Natural killer cell (primary cell): ENCODE data around the gene NAV2. TPM values are rescaled to one million over a fixed set of nuclear protein-coding genes. Genes with fewer than 3 reads are reported as not detected.

ENCODE experiments used
- ATAC-seq, 3 donors: fragments of 150-1000 bp in 2 of 3; fragments of 200-7000 bp in 1 of 3; cut with Tn5 transposase; 1 replicate in 1 of 3; 2 replicates in 2 of 3; pipeline ENCODE4 v1.10.0; 2021; ENCODE audit warnings: mild to moderate bottlenecking in 2 of 3, moderate library complexity in 2 of 3
- DNase-seq, 2 donors: peaks; one replicate each; pipeline versions ENCODE4 v3.0.0 to v3.0.0-alpha.2; 2013 to 2021; ENCODE audit warnings: mixed read lengths in 1 of 2
- H3K27ac ChIP-seq: one replicate; pipeline ENCODE4 v1.5.1; 2013; ENCODE audit warnings: mild to moderate bottlenecking, low read length
- H3K27me3 ChIP-seq: one replicate; pipeline ENCODE4 v1.6.1; 2013; ENCODE audit warnings: low read length; ENCODE audit not compliant: control insufficient read depth, insufficient read depth
- H3K36me3 ChIP-seq: one replicate; pipeline ENCODE4 v1.6.1; 2013; ENCODE audit warnings: low read length; ENCODE audit not compliant: control insufficient read depth, insufficient read depth
- H3K4me1 ChIP-seq: one replicate; pipeline ENCODE4 v1.6.1; 2013; ENCODE audit warnings: low read length; ENCODE audit not compliant: control insufficient read depth, insufficient read depth
- H3K4me3 ChIP-seq: one replicate; pipeline ENCODE4 v1.5.1; 2013; ENCODE audit warnings: low read length
- H3K9me3 ChIP-seq: one replicate; pipeline ENCODE4 v1.6.1; 2013; ENCODE audit warnings: low read length; ENCODE audit not compliant: control insufficient read depth, insufficient read depth
- H3K27ac Mint-ChIP-seq, 2 donors: one replicate each; pipeline ENCODE4 v1.8.0; 2022; ENCODE audit warnings: mild to moderate bottlenecking in 2 of 2, mixed read lengths in 2 of 2, moderate library complexity in 1 of 2
- H3K27me3 Mint-ChIP-seq, 2 donors: one replicate each; pipeline ENCODE4 v1.8.0; 2022; ENCODE audit warnings: low read depth in 2 of 2, mixed read lengths in 2 of 2
- H3K36me3 Mint-ChIP-seq: one replicate; pipeline ENCODE4 v1.8.0; 2022; ENCODE audit warnings: mixed read lengths
- H3K4me1 Mint-ChIP-seq, 2 donors: one replicate each; pipeline ENCODE4 v1.8.0; 2022; ENCODE audit warnings: mixed read lengths in 2 of 2
- H3K4me3 Mint-ChIP-seq: one replicate; pipeline ENCODE4 v1.8.0; 2022; ENCODE audit warnings: mild to moderate bottlenecking, moderate library complexity, mixed read lengths
- H3K9me3 Mint-ChIP-seq, 2 donors: one replicate each; pipeline ENCODE4 v1.8.0; 2022; ENCODE audit warnings: mixed read lengths in 2 of 2
- WGBS: methylation state at CpG from one replicate; pipeline ENCODE4 v1.1.7; 2013; ENCODE audit warnings: missing lambda C conversion rate; ENCODE audit not compliant: insufficient coverage; 5-methylcytosine and 5-hydroxymethylcytosine counted together
- intact Hi-C: fragments of 100-400 bp; cut with micrococcal nuclease; formaldehyde crosslinking; loops from one replicate; pipeline ENCODE4 v1.14.2; 2022
- total RNA-seq, 4 donors: library from RNA; stranded (reverse); fragments of 120-200 nt in 1 of 4; gene quantifications; one replicate each; pipeline versions ENCODE4 v1.2.3 to v1.2.4, GENCODE V29; 2013 to 2022
- TF ChIP-seq, protein P1 (sequence below): fragments of 200-600 bp; IDR thresholded peaks from one replicate; pipeline ENCODE4 v1.8.0; 2022; ENCODE audit warnings: antibody characterized with exemption

Gene NAV2
- total RNA-seq, 3 donors from 2014 or later (not counting 1 experiment from before 2014, with no cell fraction given), result 0.14 to 1.6 (median 0.43) TPM

GRCh38 chr11:20033806-20034205, 321.2 kb downstream of the NAV2 start:
- Histone ChIP-seq H3K9me3 (no peaks in the 10 kb centered on the region), H3K27me3 (no peaks in the 10 kb centered on the region), H3K4me1 (no peaks in the 10 kb centered on the region), H3K27ac (no peak overlapping the region), H3K4me3 (no peak overlapping the region), H3K36me3 (no peaks in the 10 kb centered on the region)
- DNase-seq (no peak), ATAC-seq (no peak)
- TF ChIP-seq, protein P1, sequence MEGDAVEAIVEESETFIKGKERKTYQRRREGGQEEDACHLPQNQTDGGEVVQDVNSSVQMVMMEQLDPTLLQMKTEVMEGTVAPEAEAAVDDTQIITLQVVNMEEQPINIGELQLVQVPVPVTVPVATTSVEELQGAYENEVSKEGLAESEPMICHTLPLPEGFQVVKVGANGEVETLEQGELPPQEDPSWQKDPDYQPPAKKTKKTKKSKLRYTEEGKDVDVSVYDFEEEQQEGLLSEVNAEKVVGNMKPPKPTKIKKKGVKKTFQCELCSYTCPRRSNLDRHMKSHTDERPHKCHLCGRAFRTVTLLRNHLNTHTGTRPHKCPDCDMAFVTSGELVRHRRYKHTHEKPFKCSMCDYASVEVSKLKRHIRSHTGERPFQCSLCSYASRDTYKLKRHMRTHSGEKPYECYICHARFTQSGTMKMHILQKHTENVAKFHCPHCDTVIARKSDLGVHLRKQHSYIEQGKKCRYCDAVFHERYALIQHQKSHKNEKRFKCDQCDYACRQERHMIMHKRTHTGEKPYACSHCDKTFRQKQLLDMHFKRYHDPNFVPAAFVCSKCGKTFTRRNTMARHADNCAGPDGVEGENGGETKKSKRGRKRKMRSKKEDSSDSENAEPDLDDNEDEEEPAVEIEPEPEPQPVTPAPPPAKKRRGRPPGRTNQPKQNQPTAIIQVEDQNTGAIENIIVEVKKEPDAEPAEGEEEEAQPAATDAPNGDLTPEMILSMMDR, result no peak
- Mint-ChIP-seq H3K4me1 (no peaks in the 10 kb centered on the region), H3K9me3 (no peaks in the 10 kb centered on the region), H3K27me3 (peaks cover 15 to 36% of the 10 kb centered on the region in 2 donors), H3K27ac (no peak overlapping the region), H3K4me3 (no peak overlapping the region), H3K36me3 (no peaks in the 10 kb centered on the region)
- WGBS, result 81% methylated on average over 4 of the region's 5 CpGs
- intact Hi-C loops, result no loop called here

- no peak for ATAC-seq
- H3K36me3 ChIP-seq, result no peaks in the 10 kb centered on the region
- intact Hi-C loops, result no loop called here
Measured at GRCh38 chr11:20034941-20035340, 322.3 kb downstream of the NAV2 start.

DNA sequence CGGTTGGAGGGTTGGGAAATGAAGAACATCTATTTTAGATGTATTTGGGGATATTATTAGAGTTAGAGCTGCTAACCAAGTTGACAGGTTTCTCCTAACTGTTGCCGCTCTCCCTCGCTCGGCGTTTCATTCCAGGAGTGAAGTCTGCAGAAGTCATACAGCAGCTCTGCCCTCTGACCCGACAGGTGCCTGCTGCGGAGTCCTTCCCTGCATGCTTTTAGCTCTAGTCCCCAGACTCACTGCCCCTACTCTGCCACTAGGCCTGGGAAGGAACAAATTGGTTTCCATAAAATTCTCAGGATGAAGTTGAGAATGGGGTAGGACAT, 322.7 kb downstream of the NAV2 start:
- no peak for DNase-seq
- no peak overlapping the region for H3K4me3 Mint-ChIP-seq
- H3K27ac Mint-ChIP-seq, result no peak overlapping the region
- WGBS, result 96% methylated on average over 7 of the region's 7 CpGs
- intact Hi-C loops, result no loop called here
- Histone ChIP-seq H3K27ac (no peak overlapping the region), H3K4me1 (no peaks in the 10 kb centered on the region), H3K9me3 (no peaks in the 10 kb centered on the region), H3K36me3 (no peaks in the 10 kb centered on the region), H3K27me3 (no peaks in the 10 kb centered on the region), H3K4me3 (no peak overlapping the region)
- no peak for ATAC-seq
- peaks cover 15 to 44% of the 10 kb centered on the region in 2 donors for H3K27me3 Mint-ChIP-seq
- no peaks in the 10 kb centered on the region for H3K36me3 Mint-ChIP-seq
- H3K9me3 Mint-ChIP-seq, result no peaks in the 10 kb centered on the region
- TF ChIP-seq, protein P1, result no peak
- no peaks in the 10 kb centered on the region for H3K4me1 Mint-ChIP-seq

More at GRCh38 chr11:20034941-20035340, 322.3 kb downstream of the NAV2 start:
- no peaks in the 10 kb centered on the region for H3K9me3 ChIP-seq
- no peak for DNase-seq
- TF ChIP-seq, protein P1, result no peak
- WGBS, result 89% methylated on average over 5 of the region's 5 CpGs
- no peaks in the 10 kb centered on the region for H3K4me1 Mint-ChIP-seq
- H3K27ac Mint-ChIP-seq, result no peak overlapping the region
- H3K27me3 ChIP-seq, result no peaks in the 10 kb centered on the region
- H3K36me3 Mint-ChIP-seq, result no peaks in the 10 kb centered on the region
- peaks cover 15 to 42% of the 10 kb centered on the region in 2 donors for H3K27me3 Mint-ChIP-seq
- no peak overlapping the region for H3K4me3 ChIP-seq
- no peak overlapping the region for H3K27ac ChIP-seq
- no peak overlapping the region for H3K4me3 Mint-ChIP-seq
- no peaks in the 10 kb centered on the region for H3K4me1 ChIP-seq
- no peaks in the 10 kb centered on the region for H3K9me3 Mint-ChIP-seq
